ENCODE results near the gene FSIP1.

Gene FSIP1

DNA sequence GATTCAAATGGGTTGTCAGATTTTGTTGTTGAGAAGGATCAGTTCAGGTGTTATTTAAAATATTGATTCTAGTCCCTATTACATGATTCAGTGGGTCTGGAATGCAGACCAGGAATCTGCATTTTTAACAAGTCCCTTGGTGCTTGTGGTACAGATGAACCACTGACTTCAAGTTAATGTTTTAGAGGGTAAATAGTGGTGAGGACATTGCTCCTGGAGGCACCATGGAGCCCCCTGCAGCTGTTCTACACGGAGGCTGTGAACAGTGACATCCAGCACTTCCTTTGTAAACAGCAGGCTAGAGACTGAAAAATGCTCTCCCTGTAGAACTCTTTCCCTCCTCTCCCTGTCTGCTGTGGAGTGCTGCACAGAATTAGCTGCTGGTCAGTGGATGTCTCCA, 4.8 kb upstream of the FSIP1 start:
- TF ChIP-seq FOXP2 (optimal IDR thresholded peaks at IDR 0.05; ENCODE audit: borderline replicate concordance, extremely low read depth, extremely low read length, insufficient read depth), result no peak
- TF ChIP-seq, protein P1, sequence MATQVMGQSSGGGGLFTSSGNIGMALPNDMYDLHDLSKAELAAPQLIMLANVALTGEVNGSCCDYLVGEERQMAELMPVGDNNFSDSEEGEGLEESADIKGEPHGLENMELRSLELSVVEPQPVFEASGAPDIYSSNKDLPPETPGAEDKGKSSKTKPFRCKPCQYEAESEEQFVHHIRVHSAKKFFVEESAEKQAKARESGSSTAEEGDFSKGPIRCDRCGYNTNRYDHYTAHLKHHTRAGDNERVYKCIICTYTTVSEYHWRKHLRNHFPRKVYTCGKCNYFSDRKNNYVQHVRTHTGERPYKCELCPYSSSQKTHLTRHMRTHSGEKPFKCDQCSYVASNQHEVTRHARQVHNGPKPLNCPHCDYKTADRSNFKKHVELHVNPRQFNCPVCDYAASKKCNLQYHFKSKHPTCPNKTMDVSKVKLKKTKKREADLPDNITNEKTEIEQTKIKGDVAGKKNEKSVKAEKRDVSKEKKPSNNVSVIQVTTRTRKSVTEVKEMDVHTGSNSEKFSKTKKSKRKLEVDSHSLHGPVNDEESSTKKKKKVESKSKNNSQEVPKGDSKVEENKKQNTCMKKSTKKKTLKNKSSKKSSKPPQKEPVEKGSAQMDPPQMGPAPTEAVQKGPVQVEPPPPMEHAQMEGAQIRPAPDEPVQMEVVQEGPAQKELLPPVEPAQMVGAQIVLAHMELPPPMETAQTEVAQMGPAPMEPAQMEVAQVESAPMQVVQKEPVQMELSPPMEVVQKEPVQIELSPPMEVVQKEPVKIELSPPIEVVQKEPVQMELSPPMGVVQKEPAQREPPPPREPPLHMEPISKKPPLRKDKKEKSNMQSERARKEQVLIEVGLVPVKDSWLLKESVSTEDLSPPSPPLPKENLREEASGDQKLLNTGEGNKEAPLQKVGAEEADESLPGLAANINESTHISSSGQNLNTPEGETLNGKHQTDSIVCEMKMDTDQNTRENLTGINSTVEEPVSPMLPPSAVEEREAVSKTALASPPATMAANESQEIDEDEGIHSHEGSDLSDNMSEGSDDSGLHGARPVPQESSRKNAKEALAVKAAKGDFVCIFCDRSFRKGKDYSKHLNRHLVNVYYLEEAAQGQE (IDR thresholded peaks at IDR 0.05; ENCODE audit: insufficient read depth in 1 of 2, low read depth in 2 of 2, low read length in 2 of 2), result no peak
- no peak for TF ChIP-seq POLR2AphosphoS5 (IDR thresholded peaks at IDR 0.05; ENCODE audit: low read depth, low read length)
- no peak for TF ChIP-seq TAF1 (IDR thresholded peaks at IDR 0.05; ENCODE audit: borderline replicate concordance, insufficient read depth, low read length)
- TF ChIP-seq SIN3A (IDR thresholded peaks at IDR 0.05; ENCODE audit: borderline replicate concordance, insufficient read depth, low read length), result no peak

DNA sequence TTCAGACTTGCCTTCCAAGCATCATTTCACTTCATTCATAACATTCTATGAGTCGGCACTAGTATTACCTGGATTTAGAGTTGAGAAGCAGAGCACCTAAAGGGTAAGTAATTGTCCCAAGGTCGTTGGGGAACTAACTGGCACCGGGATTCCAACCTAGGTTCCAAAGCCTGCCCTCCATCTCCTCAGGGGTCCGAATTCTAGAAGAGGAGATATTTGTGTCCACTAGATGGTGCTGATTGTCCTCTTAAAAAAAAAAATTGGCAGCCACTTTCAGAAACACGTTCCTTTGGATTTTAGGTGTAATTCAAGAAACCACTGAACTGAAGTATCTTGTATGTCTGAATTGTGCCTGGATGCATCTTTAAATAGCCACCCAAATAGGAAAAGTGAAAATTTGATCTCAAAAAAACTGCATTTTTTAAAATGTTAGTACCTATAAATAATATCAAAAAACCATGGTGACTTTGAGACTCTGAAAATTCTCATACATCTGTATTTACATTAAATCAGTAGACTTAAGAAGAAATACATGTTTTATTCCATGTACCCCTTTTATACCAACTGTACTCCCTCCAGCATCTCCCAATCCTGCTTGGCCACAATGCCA, 3.9 kb upstream of the FSIP1 start:
- TF ChIP-seq POLR2AphosphoS5 (IDR thresholded peaks at IDR 0.05; ENCODE audit: low read depth, low read length), result no peak
- TF ChIP-seq SIN3A (IDR thresholded peaks at IDR 0.05; ENCODE audit: borderline replicate concordance, insufficient read depth, low read length), result no peak

DNA sequence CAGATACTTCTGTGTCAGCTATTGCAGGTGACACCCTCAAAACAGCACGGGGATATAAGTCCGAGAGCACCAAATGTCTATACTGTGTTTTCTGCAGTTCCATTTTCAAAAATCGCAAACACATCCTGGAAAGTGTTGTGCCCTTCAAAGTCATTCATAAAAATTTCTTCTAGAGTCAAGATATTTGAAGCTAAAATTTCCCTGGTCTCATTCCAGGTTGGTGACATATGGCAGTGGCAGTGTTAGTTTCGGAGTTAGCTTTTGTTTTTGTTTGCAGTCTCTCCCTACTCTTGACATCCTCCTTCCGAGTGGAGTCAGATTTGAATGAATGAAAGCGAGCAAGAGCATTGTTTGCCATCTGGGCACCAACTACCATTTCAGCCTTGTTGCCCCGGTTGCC, 3.2 kb upstream of the FSIP1 start:
- no peak for TF ChIP-seq FOXP2 (optimal IDR thresholded peaks at IDR 0.05; ENCODE audit: borderline replicate concordance, extremely low read depth, extremely low read length, insufficient read depth)
- no peak for TF ChIP-seq TAF1 (IDR thresholded peaks at IDR 0.05; ENCODE audit: borderline replicate concordance, insufficient read depth, low read length)
- TF ChIP-seq, protein P1 (IDR thresholded peaks at IDR 0.05; ENCODE audit: insufficient read depth in 1 of 2, low read depth in 2 of 2, low read length in 2 of 2), result no peak
- no peak for TF ChIP-seq POLR2AphosphoS5 (IDR thresholded peaks at IDR 0.05; ENCODE audit: low read depth, low read length)
- TF ChIP-seq SIN3A (IDR thresholded peaks at IDR 0.05; ENCODE audit: borderline replicate concordance, insufficient read depth, low read length), result no peak

DNA sequence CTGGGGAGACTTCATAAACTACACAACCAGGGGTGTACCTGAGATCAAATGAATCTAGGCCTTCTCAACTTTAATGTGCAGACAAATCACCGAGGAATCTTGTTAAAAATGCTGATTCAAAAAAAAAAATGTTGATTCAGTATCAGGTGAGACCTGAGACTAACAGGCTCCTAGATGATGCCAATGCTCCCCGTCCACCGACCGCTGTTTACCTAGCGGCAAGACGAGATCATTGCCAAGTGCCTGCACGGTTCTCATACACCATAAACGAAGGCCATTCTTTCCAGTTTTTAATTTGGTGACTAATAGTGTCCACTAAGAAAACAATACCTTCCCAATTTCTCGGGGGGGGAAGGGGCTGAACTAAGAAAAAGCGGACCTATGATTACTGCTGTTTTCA, 2.5 kb upstream of the FSIP1 start:
- no peak for TF ChIP-seq FOXP2 (optimal IDR thresholded peaks at IDR 0.05; ENCODE audit: borderline replicate concordance, extremely low read depth, extremely low read length, insufficient read depth)
- TF ChIP-seq POLR2AphosphoS5 (IDR thresholded peaks at IDR 0.05; ENCODE audit: low read depth, low read length), result no peak
- TF ChIP-seq SIN3A (IDR thresholded peaks at IDR 0.05; ENCODE audit: borderline replicate concordance, insufficient read depth, low read length), result no peak
- TF ChIP-seq, protein P1 (IDR thresholded peaks at IDR 0.05; ENCODE audit: insufficient read depth in 1 of 2, low read depth in 2 of 2, low read length in 2 of 2), result no peak
- no peak for TF ChIP-seq TAF1 (IDR thresholded peaks at IDR 0.05; ENCODE audit: borderline replicate concordance, insufficient read depth, low read length)

DNA sequence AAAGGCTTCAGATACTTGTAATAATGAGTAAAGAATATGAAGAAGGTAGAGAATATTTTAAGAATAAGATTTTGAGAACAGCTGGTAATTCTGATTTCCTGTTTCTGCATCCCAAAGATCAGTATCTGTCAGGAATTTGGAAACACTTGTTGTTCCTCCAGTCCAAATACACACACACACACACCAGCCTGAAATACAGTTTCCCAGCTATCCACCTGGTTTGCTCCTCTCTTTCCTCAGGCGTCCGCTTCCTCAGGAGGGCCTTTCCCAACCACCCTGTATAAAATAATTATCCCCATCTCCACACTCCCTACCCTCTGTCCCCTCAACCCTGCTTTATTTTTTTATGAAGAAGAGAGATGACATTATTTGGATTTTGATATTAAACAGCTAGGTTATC, 2.0 kb upstream of the FSIP1 start:
- TF ChIP-seq SIN3A (IDR thresholded peaks at IDR 0.05; ENCODE audit: borderline replicate concordance, insufficient read depth, low read length), result no peak
- no peak for TF ChIP-seq TAF1 (IDR thresholded peaks at IDR 0.05; ENCODE audit: borderline replicate concordance, insufficient read depth, low read length)
- TF ChIP-seq POLR2AphosphoS5 (IDR thresholded peaks at IDR 0.05; ENCODE audit: low read depth, low read length), result no peak
- TF ChIP-seq, protein P1 (IDR thresholded peaks at IDR 0.05; ENCODE audit: insufficient read depth in 1 of 2, low read depth in 2 of 2, low read length in 2 of 2), result no peak
- no peak for TF ChIP-seq FOXP2 (optimal IDR thresholded peaks at IDR 0.05; ENCODE audit: borderline replicate concordance, extremely low read depth, extremely low read length, insufficient read depth)
